ENCODE data around the gene ACOT4. TPM values are rescaled to one million over a fixed set of nuclear protein-coding genes. Genes with fewer than 3 reads are reported as not detected.
A peak's percentile ranks its signal among the peaks of the same experiment; 100 is the strongest.
"Not testable (repeated sequence)": the region's sequence is repeated elsewhere in the genome, so short reads cannot be mapped to it uniquely, and the experiment has no call there.

The ACOT4 gene, protein sequence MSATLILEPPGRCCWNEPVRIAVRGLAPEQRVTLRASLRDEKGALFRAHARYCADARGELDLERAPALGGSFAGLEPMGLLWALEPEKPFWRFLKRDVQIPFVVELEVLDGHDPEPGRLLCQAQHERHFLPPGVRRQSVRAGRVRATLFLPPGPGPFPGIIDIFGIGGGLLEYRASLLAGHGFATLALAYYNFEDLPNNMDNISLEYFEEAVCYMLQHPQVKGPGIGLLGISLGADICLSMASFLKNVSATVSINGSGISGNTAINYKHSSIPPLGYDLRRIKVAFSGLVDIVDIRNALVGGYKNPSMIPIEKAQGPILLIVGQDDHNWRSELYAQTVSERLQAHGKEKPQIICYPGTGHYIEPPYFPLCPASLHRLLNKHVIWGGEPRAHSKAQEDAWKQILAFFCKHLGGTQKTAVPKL
- polyA plus RNA-seq (2011; rRNA removed), result 0.37 and 0.45 TPM in 2 replicates
- 0.26 TPM in 1 of 2 replicates, not detected in the other for polyA minus RNA-seq (2011; rRNA and poly(A)+ RNA removed)

DNA sequence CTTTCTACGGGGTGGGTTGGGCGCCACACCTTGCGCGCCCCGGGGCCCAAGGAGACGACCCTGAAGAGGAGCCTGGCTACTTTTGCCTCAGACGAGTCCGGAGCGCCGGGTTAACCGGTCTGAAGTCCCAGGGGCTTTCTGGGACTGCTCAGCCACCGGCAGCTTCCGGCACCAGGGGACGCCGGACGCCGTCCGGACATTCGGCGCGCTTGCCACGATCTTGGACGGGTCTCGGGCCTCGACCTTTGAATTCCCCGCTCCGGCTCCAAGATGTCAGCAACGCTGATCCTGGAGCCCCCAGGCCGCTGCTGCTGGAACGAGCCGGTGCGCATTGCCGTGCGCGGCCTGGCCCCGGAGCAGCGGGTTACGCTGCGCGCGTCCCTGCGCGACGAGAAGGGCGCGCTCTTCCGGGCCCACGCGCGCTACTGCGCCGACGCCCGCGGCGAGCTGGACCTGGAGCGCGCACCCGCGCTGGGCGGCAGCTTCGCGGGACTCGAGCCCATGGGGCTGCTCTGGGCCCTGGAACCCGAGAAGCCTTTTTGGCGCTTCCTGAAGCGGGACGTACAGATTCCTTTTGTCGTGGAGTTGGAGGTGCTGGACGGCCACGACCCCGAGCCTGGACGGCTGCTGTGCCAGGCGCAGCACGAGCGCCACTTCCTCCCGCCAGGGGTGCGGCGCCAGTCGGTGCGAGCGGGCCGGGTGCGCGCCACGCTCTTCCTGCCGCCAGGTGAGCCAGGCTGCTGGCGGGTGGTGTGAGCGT is at the start of gene ACOT4:
TSS of gene ACOT4 (plus strand) at position 184 of the 760 bp plus-strand sequence. CDS start at position 271, 87 bp downstream.
- ChIA-PET POLR2A (interaction anchor here (0.6 to 1.3 kb wide), 2 partner anchors 11 to 23 kb away, joined by 4 to 5 read pairs; partner anchors contain the start of gene ACOT2), CTCF (interaction anchor here (0.5 to 1.7 kb wide), 2 partner anchors 22 to 41 kb away, joined by 3 read pairs; no protein-coding TSS in a partner anchor)
- no peak for DNase-seq (ENCODE audit: low read depth, low spot score)

DNA sequence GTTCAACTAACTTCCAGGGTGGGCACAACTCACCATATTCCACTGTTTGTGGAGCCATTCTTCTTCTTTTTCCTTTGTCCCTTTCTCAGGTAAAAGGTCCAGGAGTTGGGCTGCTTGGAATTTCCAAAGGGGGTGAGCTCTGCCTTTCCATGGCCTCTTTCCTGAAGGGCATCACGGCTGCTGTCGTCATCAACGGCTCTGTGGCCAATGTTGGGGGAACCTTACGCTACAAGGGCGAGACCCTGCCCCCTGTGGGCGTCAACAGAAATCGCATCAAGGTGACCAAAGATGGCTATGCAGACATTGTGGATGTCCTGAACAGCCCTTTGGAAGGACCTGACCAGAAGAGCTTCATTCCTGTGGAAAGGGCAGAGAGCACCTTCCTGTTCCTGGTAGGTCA is 48.7 kb upstream of the ACOT4 start:
- H3K27me3 ChIP-seq (ENCODE audit: control insufficient read depth, insufficient read depth, low read length); POLR2A ChIA-PET; H3K4me3 ChIP-seq (ENCODE audit: low read depth, low read length); H3K27ac ChIP-seq (ENCODE audit: low read depth, low read length); H3K9me3 ChIP-seq (ENCODE audit: control insufficient read depth, insufficient read depth, low read length); DNase-seq (ENCODE audit: low read depth, low spot score); CTCF ChIA-PET: not testable (repeated sequence)

More for the DNA sequence above, at the start of gene ACOT4:
- Histone ChIP-seq H3K27me3 (ENCODE audit: control insufficient read depth, insufficient read depth, low read length) (no peaks in the 10 kb centered on the region), H3K4me3 (ENCODE audit: low read depth, low read length) (peak within 1 kb of the TSS; percentile 56), H3K27ac (ENCODE audit: low read depth, low read length) (no peak within 1 kb of the TSS), H3K9me3 (ENCODE audit: control insufficient read depth, insufficient read depth, low read length) (peaks cover 6% of the 10 kb centered on the region; the same call in 1 of the 2 replicates)
- TF ChIP-seq, protein P1, sequence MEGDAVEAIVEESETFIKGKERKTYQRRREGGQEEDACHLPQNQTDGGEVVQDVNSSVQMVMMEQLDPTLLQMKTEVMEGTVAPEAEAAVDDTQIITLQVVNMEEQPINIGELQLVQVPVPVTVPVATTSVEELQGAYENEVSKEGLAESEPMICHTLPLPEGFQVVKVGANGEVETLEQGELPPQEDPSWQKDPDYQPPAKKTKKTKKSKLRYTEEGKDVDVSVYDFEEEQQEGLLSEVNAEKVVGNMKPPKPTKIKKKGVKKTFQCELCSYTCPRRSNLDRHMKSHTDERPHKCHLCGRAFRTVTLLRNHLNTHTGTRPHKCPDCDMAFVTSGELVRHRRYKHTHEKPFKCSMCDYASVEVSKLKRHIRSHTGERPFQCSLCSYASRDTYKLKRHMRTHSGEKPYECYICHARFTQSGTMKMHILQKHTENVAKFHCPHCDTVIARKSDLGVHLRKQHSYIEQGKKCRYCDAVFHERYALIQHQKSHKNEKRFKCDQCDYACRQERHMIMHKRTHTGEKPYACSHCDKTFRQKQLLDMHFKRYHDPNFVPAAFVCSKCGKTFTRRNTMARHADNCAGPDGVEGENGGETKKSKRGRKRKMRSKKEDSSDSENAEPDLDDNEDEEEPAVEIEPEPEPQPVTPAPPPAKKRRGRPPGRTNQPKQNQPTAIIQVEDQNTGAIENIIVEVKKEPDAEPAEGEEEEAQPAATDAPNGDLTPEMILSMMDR (IDR thresholded peaks at IDR 0.05; ENCODE audit: low read depth, low read length), result no peak

DNA sequence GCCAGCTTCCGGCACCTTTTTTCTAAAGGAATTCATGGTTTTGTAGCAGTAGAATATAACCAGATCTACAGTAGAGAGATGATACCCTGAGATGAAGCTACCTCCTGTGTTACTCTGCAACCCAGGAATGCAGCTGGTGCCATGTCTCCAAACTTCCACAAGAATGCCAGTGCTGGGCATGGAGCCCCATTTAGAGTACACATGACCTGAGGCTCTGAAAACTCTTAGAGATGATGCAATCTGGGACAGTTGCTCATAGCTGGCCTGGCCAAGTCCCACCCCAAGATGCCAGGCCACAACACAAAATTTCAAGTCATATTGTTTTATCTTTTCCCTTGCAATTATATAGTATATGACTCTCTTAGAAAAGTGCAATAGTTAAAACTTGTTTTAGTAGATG is 46.3 kb upstream of the ACOT4 start:
- POLR2A ChIA-PET; H3K9me3 ChIP-seq (ENCODE audit: control insufficient read depth, insufficient read depth, low read length); H3K4me3 ChIP-seq (ENCODE audit: low read depth, low read length); CTCF ChIA-PET; H3K27ac ChIP-seq (ENCODE audit: low read depth, low read length); H3K27me3 ChIP-seq (ENCODE audit: control insufficient read depth, insufficient read depth, low read length); DNase-seq (ENCODE audit: low read depth, low spot score): not testable (repeated sequence)

DNA sequence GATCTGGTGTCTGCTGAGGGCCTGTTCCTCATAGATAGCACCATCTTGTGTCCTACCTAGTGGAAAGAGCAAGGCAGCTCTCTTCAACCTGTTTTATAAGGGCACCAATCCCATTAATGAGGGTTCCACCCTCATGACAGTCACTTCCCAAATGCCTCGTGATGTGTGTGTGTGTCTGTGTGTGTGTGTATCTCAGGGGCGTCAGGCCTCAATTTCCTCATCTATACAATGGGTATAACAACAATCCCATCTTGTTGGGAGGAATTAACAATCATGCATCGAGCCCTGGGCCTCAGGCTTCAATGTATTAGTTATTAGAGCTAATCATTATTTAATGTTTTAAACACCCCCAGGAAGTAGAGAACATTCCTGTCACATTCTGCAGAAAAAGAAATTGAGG is 42.6 kb upstream of the ACOT4 start:
- H3K27me3 ChIP-seq (ENCODE audit: control insufficient read depth, insufficient read depth, low read length); POLR2A ChIA-PET; CTCF ChIA-PET; H3K9me3 ChIP-seq (ENCODE audit: control insufficient read depth, insufficient read depth, low read length); H3K4me3 ChIP-seq (ENCODE audit: low read depth, low read length); DNase-seq (ENCODE audit: low read depth, low spot score); H3K27ac ChIP-seq (ENCODE audit: low read depth, low read length): not testable (repeated sequence)

DNA sequence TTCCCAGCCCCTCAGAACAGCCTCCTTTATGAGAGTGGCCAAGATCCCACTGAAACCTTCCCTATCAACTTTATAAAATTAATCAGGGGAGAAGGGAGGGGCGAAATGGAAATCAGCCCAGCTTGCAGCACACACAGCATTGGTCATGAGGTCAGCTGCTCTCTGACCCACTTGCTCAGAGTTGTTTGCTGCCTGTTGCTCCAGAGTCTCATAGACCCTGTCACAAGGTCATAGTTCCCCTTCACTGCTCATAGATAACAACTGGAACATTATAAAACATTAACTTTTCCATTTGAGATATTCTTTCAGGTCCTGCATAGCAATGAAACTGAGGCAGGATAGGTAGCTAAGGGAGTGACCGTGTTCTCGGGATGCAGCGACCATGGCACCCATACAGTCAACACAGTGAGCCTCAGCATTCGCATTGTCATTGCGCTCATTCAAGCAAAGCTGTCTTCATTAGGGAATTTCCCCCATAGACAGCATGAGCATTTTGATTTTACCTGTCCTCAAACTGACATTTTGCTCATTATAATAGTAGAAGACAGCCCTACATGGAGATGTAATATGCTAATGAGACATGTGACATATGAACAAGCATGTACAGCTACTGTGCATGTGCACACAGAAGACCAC is 41.7 kb upstream of the ACOT4 start:
- POLR2A ChIA-PET; H3K27me3 ChIP-seq (ENCODE audit: control insufficient read depth, insufficient read depth, low read length); H3K27ac ChIP-seq (ENCODE audit: low read depth, low read length); H3K4me3 ChIP-seq (ENCODE audit: low read depth, low read length); DNase-seq (ENCODE audit: low read depth, low spot score); CTCF ChIA-PET; H3K9me3 ChIP-seq (ENCODE audit: control insufficient read depth, insufficient read depth, low read length): not testable (repeated sequence)

DNA sequence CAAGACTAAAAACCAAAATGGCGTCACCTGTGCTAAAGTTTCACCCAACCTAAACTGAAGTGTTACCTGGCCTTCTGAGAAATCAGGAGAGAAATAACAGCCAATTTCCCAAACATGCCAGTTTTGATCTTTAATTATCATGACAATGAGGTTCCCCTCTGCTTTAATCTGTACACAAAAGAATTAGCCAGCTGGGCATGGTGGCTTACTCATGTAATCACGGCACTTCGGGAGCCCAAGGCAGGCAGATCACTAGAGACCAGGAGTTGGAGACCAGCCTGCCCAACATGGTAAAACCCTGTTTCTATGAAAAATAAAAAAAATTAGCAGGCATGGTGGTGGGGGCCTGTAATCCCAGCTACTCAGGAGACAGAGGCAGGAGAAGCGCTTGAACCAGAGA is 37.8 kb upstream of the ACOT4 start:
- Histone ChIP-seq H3K27ac (ENCODE audit: low read depth, low read length) (no peak overlapping the region), H3K4me3 (ENCODE audit: low read depth, low read length) (no peak overlapping the region), H3K27me3 (ENCODE audit: control insufficient read depth, insufficient read depth, low read length) (no peaks in the 10 kb centered on the region), H3K9me3 (ENCODE audit: control insufficient read depth, insufficient read depth, low read length) (no peaks in the 10 kb centered on the region)
- ChIA-PET POLR2A (no interaction called here), CTCF (no interaction called here)
- no peak for DNase-seq (ENCODE audit: low read depth, low spot score)
- TF ChIP-seq, protein P1 (IDR thresholded peaks at IDR 0.05; ENCODE audit: low read depth, low read length), result no peak

DNA sequence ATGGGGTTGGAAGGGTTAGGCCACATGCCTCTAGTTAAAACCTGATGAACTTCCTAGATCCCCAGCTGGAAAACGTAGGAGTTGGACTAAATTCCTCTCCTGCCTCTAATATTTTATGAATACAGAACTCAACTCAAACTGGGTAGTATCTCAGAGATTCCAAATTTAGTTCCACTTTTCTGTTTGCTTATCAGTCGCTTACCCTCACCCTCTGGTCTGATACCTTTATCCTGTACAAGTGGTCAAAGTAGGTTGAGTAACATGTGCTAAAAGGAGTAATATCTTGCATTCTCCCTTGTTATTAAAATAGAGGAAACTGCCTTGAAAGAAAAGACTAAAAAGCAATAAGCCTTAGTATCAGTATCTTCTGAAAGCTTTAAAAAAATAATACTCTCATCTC is 34.5 kb upstream of the ACOT4 start:
- DNase-seq (ENCODE audit: low read depth, low spot score); POLR2A ChIA-PET; H3K27me3 ChIP-seq (ENCODE audit: control insufficient read depth, insufficient read depth, low read length); H3K27ac ChIP-seq (ENCODE audit: low read depth, low read length); H3K4me3 ChIP-seq (ENCODE audit: low read depth, low read length); H3K9me3 ChIP-seq (ENCODE audit: control insufficient read depth, insufficient read depth, low read length); CTCF ChIA-PET: not testable (repeated sequence)

DNA sequence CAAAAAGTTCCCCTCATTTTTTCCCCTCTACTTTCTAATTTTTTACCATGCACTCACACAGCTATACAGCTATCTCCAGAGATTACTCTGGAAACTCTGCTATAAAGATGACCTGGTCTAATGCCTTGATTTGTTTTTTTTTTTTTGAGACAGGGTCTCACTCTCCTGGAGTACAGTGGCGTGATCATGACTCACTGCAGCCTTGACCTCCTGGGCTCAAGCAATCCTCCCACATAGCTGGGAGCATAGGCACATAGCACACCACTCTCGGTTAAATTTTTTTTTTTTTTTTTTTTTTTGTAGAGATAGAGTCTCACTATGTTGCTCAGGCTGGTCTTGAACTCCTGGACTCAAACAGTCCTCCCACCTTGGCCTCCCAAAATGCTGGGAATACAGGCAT is 33.4 kb upstream of the ACOT4 start:
- H3K9me3 ChIP-seq (ENCODE audit: control insufficient read depth, insufficient read depth, low read length); CTCF ChIA-PET; POLR2A ChIA-PET; H3K27ac ChIP-seq (ENCODE audit: low read depth, low read length); H3K4me3 ChIP-seq (ENCODE audit: low read depth, low read length); DNase-seq (ENCODE audit: low read depth, low spot score); H3K27me3 ChIP-seq (ENCODE audit: control insufficient read depth, insufficient read depth, low read length): not testable (repeated sequence)

DNA sequence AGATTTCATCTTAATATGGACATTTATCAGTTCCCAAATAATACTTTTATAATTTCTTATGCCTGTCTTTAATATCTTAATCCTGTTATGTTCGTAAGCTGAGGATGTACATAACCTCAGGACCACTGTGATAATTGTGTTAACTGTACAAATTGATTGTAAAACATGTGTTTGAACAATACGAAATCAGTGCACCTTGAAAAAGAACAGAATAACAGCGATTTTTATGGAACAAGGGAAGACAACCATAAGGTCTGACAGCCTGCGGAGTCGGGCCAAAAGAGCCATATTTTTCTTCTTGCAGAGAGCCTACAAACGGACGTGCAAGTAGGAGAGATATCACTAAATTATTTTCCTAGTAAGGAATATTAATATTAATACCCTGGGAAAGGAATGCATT is 29.4 kb upstream of the ACOT4 start:
- H3K4me3 ChIP-seq (ENCODE audit: low read depth, low read length); H3K27me3 ChIP-seq (ENCODE audit: control insufficient read depth, insufficient read depth, low read length); CTCF ChIA-PET; H3K9me3 ChIP-seq (ENCODE audit: control insufficient read depth, insufficient read depth, low read length); POLR2A ChIA-PET; H3K27ac ChIP-seq (ENCODE audit: low read depth, low read length); DNase-seq (ENCODE audit: low read depth, low spot score): not testable (repeated sequence)

DNA sequence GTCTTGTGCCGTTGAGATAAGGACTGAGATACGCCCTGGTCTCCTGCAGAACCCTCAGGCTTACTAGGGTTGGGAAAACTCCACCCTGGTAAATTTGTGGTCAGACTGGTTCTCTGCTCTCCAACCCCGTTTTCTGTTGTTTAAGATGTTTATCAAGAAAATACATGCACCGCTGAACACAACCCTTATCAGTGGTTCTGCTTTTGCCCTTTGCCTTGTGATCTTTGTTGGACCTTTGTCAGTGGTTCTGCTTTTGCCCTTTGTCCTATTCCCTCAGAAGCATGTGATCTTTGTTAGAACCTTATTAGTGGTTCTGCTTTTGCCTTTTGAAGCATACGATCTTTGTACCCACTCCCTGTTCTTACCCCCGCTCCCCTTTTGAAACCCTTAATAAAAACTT is 29.0 kb upstream of the ACOT4 start:
- DNase-seq (ENCODE audit: low read depth, low spot score); H3K27me3 ChIP-seq (ENCODE audit: control insufficient read depth, insufficient read depth, low read length); POLR2A ChIA-PET; H3K4me3 ChIP-seq (ENCODE audit: low read depth, low read length); CTCF ChIA-PET; H3K27ac ChIP-seq (ENCODE audit: low read depth, low read length); H3K9me3 ChIP-seq (ENCODE audit: control insufficient read depth, insufficient read depth, low read length): not testable (repeated sequence)

Data from AG04450 (cell line).